GM12864 (cell line): ENCODE data around the gene PROX2.

Experiments
- DNase-seq: peaks from one replicate; pipeline ENCODE4 v3.0.0-alpha.2; 2011; ENCODE audit warnings: low read depth
- H3K4me3 ChIP-seq: 2 replicates; pipeline ENCODE4 v1.5.1; 2011; ENCODE audit warnings: mild to moderate bottlenecking, low read depth, low read length, control low read depth
- TF ChIP-seq, protein P1 (sequence below): IDR thresholded peaks from 2 replicates; pipeline ENCODE4 v1.5.1; 2011; ENCODE audit warnings: low read depth, mild to moderate bottlenecking, moderate library complexity, low read length, control low read depth, inconsistent platforms; ENCODE audit errors: missing control alignments

PROX2 gene

DNA sequence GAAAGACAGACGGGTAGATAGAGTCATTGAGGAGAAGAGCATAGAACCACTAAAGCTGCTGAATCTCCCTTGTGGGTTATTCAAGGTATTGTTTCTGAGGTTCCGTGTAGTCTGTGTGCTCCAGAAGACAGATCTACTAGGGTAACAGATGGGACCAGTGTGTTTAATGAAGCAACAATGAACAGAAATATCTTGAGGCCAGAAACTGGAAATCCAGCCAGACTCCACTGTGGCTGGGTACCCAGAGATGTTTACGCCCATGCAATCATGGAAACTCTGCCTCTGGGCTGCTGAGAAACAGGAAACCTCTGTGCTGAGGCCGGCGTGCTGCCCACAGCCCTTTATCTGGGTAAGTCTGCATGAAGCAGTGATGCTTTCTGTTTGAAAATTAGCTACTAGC is 8.3 kb downstream of the PROX2 start:
- TF ChIP-seq, protein P1, sequence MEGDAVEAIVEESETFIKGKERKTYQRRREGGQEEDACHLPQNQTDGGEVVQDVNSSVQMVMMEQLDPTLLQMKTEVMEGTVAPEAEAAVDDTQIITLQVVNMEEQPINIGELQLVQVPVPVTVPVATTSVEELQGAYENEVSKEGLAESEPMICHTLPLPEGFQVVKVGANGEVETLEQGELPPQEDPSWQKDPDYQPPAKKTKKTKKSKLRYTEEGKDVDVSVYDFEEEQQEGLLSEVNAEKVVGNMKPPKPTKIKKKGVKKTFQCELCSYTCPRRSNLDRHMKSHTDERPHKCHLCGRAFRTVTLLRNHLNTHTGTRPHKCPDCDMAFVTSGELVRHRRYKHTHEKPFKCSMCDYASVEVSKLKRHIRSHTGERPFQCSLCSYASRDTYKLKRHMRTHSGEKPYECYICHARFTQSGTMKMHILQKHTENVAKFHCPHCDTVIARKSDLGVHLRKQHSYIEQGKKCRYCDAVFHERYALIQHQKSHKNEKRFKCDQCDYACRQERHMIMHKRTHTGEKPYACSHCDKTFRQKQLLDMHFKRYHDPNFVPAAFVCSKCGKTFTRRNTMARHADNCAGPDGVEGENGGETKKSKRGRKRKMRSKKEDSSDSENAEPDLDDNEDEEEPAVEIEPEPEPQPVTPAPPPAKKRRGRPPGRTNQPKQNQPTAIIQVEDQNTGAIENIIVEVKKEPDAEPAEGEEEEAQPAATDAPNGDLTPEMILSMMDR = no peak
- H3K4me3 ChIP-seq = no peak overlapping the region
- DNase-seq = no peak

DNA sequence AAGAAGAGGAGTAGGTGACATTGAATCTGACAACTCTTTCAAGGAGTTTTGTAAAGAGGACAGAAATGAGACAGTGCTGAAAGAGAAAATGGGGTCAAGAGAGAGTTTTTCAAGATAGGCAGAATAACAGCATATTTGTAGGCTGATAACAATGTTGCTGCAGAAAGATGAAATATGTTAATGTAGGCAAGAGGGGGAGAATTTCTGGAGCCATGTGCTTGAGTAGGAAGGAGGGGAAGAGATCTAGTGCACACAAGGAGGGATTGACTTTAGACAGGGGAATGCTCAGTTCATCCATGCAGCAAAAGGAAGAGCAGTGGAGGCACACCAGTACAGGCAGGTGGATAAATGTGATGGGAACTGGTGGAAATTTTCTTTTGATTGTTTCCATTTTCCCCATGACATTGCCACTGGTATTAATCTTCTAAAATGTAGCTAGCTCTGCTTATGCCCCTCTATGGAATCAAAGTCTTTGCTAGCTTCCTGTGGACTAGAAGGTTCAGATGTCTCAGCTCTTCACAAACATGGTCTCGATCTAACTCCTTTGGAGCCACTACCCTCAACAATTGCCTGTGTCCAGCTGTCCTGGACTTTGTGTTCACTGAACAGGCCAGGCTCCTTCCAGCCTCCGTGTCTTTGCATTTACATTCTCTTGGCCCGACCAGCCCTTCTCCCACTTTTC is 9.1 kb downstream of the PROX2 start:
- TF ChIP-seq, protein P1 = no peak
- no peak for DNase-seq
- no peak overlapping the region for H3K4me3 ChIP-seq

DNA sequence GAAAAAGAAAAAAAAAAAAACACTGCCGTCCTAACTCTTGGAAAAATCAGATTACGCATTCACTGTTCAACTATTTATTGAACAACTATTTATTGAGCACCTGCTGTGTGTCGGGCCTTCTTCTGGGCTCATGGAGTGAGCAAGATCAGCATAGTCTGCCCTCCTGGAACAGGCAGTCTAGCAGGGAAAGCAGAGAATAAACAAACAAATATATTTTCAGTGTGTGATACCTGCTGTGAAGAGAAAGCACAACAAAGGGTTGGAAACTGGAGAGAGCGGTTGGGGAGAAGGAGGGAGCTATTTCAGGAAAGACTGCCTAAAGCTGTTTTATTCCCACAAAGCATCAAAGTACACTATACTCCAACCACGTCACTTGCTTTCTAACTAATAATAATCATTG is 10.8 kb downstream of the PROX2 start:
- TF ChIP-seq, protein P1 = no peak
- no peak overlapping the region for H3K4me3 ChIP-seq
- DNase-seq = no peak

DNA sequence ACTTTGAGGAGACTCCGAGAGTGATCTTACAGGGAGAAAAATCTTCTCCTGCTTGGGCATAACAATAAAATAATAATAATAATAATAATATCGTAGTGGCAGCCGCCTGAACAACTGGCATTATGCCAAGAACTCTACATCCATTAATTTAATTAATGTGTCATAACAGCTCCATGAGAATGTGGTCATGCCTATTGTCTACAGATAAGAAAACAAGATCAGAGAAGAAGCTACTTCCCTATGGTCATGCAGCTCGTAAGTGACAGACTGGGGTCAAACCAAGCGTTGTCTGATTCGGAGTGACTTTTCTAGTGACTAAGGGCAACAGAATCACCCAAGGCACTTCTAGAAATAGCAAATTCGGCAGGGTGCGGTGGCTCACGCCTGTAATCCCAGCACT is 11.7 kb downstream of the PROX2 start:
- DNase-seq = no peak
- H3K4me3 ChIP-seq = no peak overlapping the region
- TF ChIP-seq, protein P1 = no peak

DNA sequence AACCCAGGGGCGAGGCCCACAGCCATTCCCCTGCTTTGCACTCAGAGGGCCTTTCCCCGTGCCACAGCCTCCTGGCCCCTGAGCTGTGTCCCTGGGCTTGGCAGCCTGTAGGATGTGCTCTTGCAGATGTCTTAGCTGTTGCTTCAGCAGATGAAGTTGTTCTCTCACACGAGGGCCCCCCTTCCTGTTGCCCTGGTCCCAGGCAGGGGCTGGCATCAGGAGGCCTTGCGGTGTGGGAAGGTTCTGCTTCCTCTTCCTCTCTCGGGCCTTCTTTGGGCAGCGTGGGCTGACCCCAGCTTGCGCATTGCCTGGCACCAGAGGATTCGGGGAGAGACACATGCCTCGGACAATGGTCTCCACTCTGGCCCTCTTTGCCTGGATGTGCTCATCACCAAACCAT is 12.7 kb downstream of the PROX2 start:
- DNase-seq = no peak
- TF ChIP-seq, protein P1 = no peak
- no peak overlapping the region for H3K4me3 ChIP-seq

DNA sequence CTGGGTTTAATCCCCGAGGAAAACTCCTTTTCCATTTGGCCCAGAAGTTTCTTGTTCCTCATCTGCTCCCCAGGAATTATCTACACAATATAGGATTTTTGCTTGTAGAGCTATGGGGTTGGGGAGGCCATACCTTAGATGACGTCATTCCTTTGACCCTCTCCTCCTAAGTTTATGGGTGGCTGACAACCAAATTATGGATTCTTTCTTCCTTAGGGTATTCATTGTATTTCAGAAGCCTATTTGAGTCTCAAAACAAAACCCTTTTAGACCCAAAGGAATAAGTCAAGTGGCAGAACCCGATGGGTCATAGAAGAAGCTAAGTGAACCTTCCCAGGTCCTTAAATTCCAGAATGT is 14.2 kb downstream of the PROX2 start:
- TF ChIP-seq, protein P1 = no peak
- H3K4me3 ChIP-seq = no peak overlapping the region
- no peak for DNase-seq

DNA sequence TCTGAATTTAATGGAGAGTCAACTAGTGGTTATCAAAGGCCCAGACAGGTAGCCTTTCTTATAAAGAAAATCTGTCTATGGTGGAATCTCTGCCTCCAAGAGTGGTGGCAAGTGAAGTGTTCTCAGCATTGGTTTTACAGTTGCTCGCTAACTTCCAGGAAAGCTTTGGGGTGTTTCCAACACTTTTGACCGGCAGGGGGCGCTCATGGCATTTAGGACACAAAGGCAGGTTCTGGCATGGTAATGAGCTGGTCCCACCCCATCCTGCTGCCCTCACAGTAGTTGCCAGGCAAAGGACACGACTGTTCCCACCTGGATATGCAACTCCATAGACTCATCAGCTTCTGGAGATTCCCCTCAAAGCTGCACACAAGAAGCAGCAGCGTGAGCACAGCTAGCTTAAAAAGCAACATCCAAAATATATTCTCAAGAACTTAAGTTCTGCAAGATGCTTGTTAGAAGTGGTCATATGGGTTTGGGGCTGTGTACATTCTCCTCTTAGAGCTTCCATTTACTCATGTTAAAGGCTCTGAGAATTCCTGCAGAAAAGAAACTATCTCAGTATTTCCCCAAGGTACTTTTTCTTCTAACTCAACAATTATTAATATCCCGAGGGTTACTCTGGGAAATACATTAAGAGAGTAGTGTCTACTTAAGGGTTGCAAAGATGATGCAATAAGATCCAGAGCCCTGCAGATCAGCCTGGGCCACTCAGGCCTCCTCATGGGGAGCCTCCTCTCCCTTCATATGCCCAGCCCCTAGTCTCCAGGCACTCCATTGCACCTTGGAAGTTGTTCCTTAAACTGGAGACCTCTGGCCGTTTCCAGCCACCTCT is 14.8 kb downstream of the PROX2 start:
- no peak overlapping the region for H3K4me3 ChIP-seq
- TF ChIP-seq, protein P1 = peak; percentile 92
- peak; percentile 55 for DNase-seq
